ENCODE measurements around the gene NRXN3.
"Not testable (repeated sequence)": the region's sequence is repeated elsewhere in the genome, so short reads cannot be mapped to it uniquely, and the experiment has no call there.

The NRXN3 gene

GRCh38 chr14:79064214-79064613 is 894.0 kb downstream of the NRXN3 start:
- no peak for DNase-seq (ENCODE audit: low read depth in 2 of 2)

- DNase-seq (ENCODE audit: low read depth in 2 of 2): no peak
Observed at GRCh38 chr14:79074510-79074909, 904.3 kb downstream of the NRXN3 start.

- DNase-seq (ENCODE audit: low read depth in 2 of 2): no peak
Observed at GRCh38 chr14:79076428-79076827, 906.3 kb downstream of the NRXN3 start.

GRCh38 chr14:79077096-79077495 is 906.9 kb downstream of the NRXN3 start:
- DNase-seq (ENCODE audit: low read depth in 2 of 2): no peak

GRCh38 chr14:79080040-79080439 is 909.9 kb downstream of the NRXN3 start:
- DNase-seq (ENCODE audit: low read depth in 2 of 2): no peak

GRCh38 chr14:79082883-79083282 is 912.7 kb downstream of the NRXN3 start:
- no peak for DNase-seq (ENCODE audit: low read depth in 2 of 2)

- DNase-seq (ENCODE audit: low read depth in 2 of 2): no peak
Observed at GRCh38 chr14:79083356-79083755, 913.2 kb downstream of the NRXN3 start.

GRCh38 chr14:79084861-79085260 is 914.7 kb downstream of the NRXN3 start:
- no peak for DNase-seq (ENCODE audit: low read depth in 2 of 2)

GRCh38 chr14:79089576-79089975 is 919.4 kb downstream of the NRXN3 start:
- no peak for DNase-seq (ENCODE audit: low read depth in 2 of 2)

- DNase-seq (ENCODE audit: low read depth in 2 of 2): no peak
Observed at GRCh38 chr14:79090641-79091180, 920.5 kb downstream of the NRXN3 start.

GRCh38 chr14:79091381-79091963 is 921.3 kb downstream of the NRXN3 start:
- DNase-seq (ENCODE audit: low read depth in 2 of 2): no peak

GRCh38 chr14:79093531-79093930 is 923.4 kb downstream of the NRXN3 start:
- DNase-seq (ENCODE audit: low read depth in 2 of 2): no peak

- DNase-seq (ENCODE audit: low read depth in 2 of 2): no peak
Observed at GRCh38 chr14:79094951-79095350, 924.8 kb downstream of the NRXN3 start.

- no peak for DNase-seq (ENCODE audit: low read depth in 2 of 2)
Observed at GRCh38 chr14:79096811-79097210, 926.6 kb downstream of the NRXN3 start.

GRCh38 chr14:79098324-79098723 is 928.2 kb downstream of the NRXN3 start:
- DNase-seq (ENCODE audit: low read depth in 2 of 2): no peak

- no peak for DNase-seq (ENCODE audit: low read depth in 2 of 2)
Observed at GRCh38 chr14:79100578-79100977, 930.4 kb downstream of the NRXN3 start.

- no peak for DNase-seq (ENCODE audit: low read depth in 2 of 2)
Observed at GRCh38 chr14:79101388-79101787, 931.2 kb downstream of the NRXN3 start.

- DNase-seq (ENCODE audit: low read depth in 2 of 2): no peak
Observed at GRCh38 chr14:79103764-79104163, 933.6 kb downstream of the NRXN3 start.

GRCh38 chr14:79110564-79110963 is 940.4 kb downstream of the NRXN3 start:
- DNase-seq (ENCODE audit: low read depth in 2 of 2): not testable (repeated sequence)

- DNase-seq (ENCODE audit: low read depth in 2 of 2): no peak
Observed at GRCh38 chr14:79111987-79112501, 941.9 kb downstream of the NRXN3 start.

- DNase-seq (ENCODE audit: low read depth in 2 of 2): no peak
Observed at GRCh38 chr14:79117561-79117960, 947.4 kb downstream of the NRXN3 start.

- no peak for DNase-seq (ENCODE audit: low read depth in 2 of 2)
Observed at GRCh38 chr14:79118291-79118690, 948.1 kb downstream of the NRXN3 start.

- DNase-seq (ENCODE audit: low read depth in 2 of 2): no peak
Observed at GRCh38 chr14:79134361-79134760, 964.2 kb downstream of the NRXN3 start.

Data from stimulated activated CD8-positive, alpha-beta memory T cell treated with anti-CD3 and anti-CD28 coated beads, Interleukin-2, amount 100 ng/mL, for 48 hours (primary cell).